Activated naive CD4-positive, alpha-beta T cell treated with anti-CD3 and anti-CD28 coated beads, Interleukin-2, amount 50 U/mL, for 24 hours (primary cell): ENCODE data around the gene SMPD2.

ENCODE experiments used
- H3K27ac Mint-ChIP-seq: one replicate; pipeline ENCODE4 v1.8.0; 2021; ENCODE audit warnings: mild to moderate bottlenecking, mixed read lengths
- H3K27me3 Mint-ChIP-seq: one replicate; pipeline ENCODE4 v1.8.0; 2021; ENCODE audit warnings: mixed read lengths
- H3K36me3 Mint-ChIP-seq: one replicate; pipeline ENCODE4 v1.8.0; 2021; ENCODE audit warnings: mixed read lengths
- H3K4me1 Mint-ChIP-seq: one replicate; pipeline ENCODE4 v1.8.0; 2021; ENCODE audit warnings: mixed read lengths
- H3K4me3 Mint-ChIP-seq: one replicate; pipeline ENCODE4 v1.8.0; 2021; ENCODE audit warnings: mild to moderate bottlenecking, mixed read lengths
- H3K9me3 Mint-ChIP-seq: one replicate; pipeline ENCODE4 v1.8.0; 2021; ENCODE audit warnings: mixed read lengths

The SMPD2 gene

GRCh38 chr6:109467696-109468095, 27.2 kb downstream of the SMPD2 start:
- Mint-ChIP-seq H3K36me3 (peaks cover 35% of the 10 kb centered on the region), H3K27ac (no peak overlapping the region), H3K9me3 (no peaks in the 10 kb centered on the region), H3K4me3 (no peak overlapping the region), H3K27me3 (no peaks in the 10 kb centered on the region), H3K4me1 (peaks cover 74% of the 10 kb centered on the region)

GRCh38 chr6:109469591-109470189, 29.2 kb downstream of the SMPD2 start:
- H3K36me3 Mint-ChIP-seq: peaks cover 43% of the 10 kb centered on the region
- H3K4me3 Mint-ChIP-seq: no peak overlapping the region
- peaks cover 82% of the 10 kb centered on the region for H3K4me1 Mint-ChIP-seq
- H3K9me3 Mint-ChIP-seq: no peaks in the 10 kb centered on the region
- H3K27me3 Mint-ChIP-seq: no peaks in the 10 kb centered on the region
- H3K27ac Mint-ChIP-seq: peak overlapping the region; percentile 49

- no peak overlapping the region for H3K4me3 Mint-ChIP-seq
- H3K9me3 Mint-ChIP-seq: no peaks in the 10 kb centered on the region
- H3K27ac Mint-ChIP-seq: no peak overlapping the region
- H3K36me3 Mint-ChIP-seq: peaks cover 47% of the 10 kb centered on the region
- H3K27me3 Mint-ChIP-seq: no peaks in the 10 kb centered on the region
- H3K4me1 Mint-ChIP-seq: peaks cover 82% of the 10 kb centered on the region
Measured at GRCh38 chr6:109471105-109471810, 30.7 kb downstream of the SMPD2 start.

DNA sequence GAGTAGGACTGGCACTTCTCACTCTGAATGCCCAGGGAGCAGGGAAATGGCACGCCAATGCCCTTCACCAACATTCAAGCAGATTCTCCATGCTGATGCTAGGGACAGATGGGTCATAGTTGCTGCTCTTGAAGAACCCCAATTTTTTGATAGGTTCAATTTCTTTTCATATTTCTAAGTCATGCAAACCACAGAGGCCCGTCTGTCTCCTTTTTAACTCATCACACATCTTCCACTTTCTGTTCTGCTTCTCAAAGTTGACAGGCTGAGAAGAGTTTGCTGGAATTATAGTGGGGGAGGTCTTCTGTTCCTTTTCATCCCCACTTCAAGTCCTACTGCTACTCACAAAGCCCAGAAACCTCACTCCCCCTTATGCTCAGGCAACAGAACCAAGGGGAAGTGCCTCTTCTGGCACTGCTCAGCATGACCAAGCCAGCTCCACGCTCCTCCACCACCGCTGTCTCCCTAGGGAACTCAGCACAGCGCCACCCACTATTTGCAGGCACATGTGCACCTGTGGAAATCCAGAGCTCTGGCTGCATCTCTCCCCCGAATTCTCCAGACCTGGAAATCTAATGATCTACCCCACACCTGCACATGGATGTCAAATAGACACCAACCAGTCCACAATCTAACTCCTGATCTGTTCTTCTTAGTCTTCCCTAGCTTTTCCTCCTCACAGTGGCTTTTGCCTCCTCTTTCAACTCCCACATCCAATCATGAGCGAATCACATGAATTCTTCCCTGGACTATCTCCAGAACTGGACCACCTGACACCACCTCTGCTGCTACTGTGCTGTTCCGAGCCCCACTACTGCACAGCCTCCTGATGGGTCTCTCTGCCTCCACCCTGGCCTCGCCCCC, 31.8 kb downstream of the SMPD2 start:
- H3K4me3 Mint-ChIP-seq: no peak overlapping the region
- peaks cover 43% of the 10 kb centered on the region for H3K36me3 Mint-ChIP-seq
- no peaks in the 10 kb centered on the region for H3K27me3 Mint-ChIP-seq
- peak overlapping the region; percentile 74 for H3K27ac Mint-ChIP-seq
- no peaks in the 10 kb centered on the region for H3K9me3 Mint-ChIP-seq
- H3K4me1 Mint-ChIP-seq: peaks cover 90% of the 10 kb centered on the region

- peaks cover 90% of the 10 kb centered on the region for H3K4me1 Mint-ChIP-seq
Measured at GRCh38 chr6:109473120-109473519, 32.6 kb downstream of the SMPD2 start.

GRCh38 chr6:109474995-109475394, 34.5 kb downstream of the SMPD2 start:
- Mint-ChIP-seq H3K9me3 (no peaks in the 10 kb centered on the region), H3K27me3 (no peaks in the 10 kb centered on the region), H3K4me3 (no peak overlapping the region), H3K27ac (peak overlapping the region; percentile 15), H3K4me1 (peaks cover 86% of the 10 kb centered on the region), H3K36me3 (peaks cover 41% of the 10 kb centered on the region)

More at GRCh38 chr6:109473120-109473519, 32.6 kb downstream of the SMPD2 start:
- Mint-ChIP-seq H3K36me3 (peaks cover 39% of the 10 kb centered on the region), H3K4me3 (no peak overlapping the region), H3K27me3 (no peaks in the 10 kb centered on the region), H3K27ac (peak overlapping the region; percentile 74), H3K9me3 (no peaks in the 10 kb centered on the region)

GRCh38 chr6:109475625-109476024, 35.1 kb downstream of the SMPD2 start:
- no peaks in the 10 kb centered on the region for H3K27me3 Mint-ChIP-seq
- H3K9me3 Mint-ChIP-seq: no peaks in the 10 kb centered on the region
- peaks cover 43% of the 10 kb centered on the region for H3K36me3 Mint-ChIP-seq
- no peak overlapping the region for H3K4me3 Mint-ChIP-seq
- peaks cover 85% of the 10 kb centered on the region for H3K4me1 Mint-ChIP-seq
- peak overlapping the region; percentile 74 for H3K27ac Mint-ChIP-seq

DNA sequence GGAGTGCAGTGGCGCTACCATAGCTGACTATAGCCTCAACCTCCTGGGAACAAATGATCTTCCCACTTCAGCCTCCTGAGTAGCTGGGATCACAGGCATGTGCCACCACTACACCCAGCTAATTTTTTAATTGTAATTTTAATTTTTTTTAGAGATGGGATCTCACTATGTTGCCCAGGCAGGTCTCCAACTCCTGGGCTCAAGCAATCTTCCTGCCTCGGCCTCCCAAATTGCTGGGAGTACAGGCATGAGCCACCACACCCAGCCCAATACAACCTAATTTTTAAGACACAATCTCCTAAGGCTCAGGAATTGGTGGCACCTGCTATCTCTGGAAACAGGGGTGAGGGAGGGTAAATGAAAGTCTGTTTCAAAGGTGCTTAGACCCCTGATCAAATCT, 36.7 kb downstream of the SMPD2 start:
- Mint-ChIP-seq H3K4me1 (peaks cover 83% of the 10 kb centered on the region), H3K36me3 (peaks cover 47% of the 10 kb centered on the region), H3K27me3 (no peaks in the 10 kb centered on the region), H3K9me3 (no peaks in the 10 kb centered on the region), H3K27ac (no peak overlapping the region), H3K4me3 (peak overlapping the region; percentile 96)

- H3K9me3 Mint-ChIP-seq: no peaks in the 10 kb centered on the region
- H3K27me3 Mint-ChIP-seq: no peaks in the 10 kb centered on the region
- peaks cover 78% of the 10 kb centered on the region for H3K4me1 Mint-ChIP-seq
- peaks cover 43% of the 10 kb centered on the region for H3K36me3 Mint-ChIP-seq
- peak overlapping the region; percentile 96 for H3K4me3 Mint-ChIP-seq
- no peak overlapping the region for H3K27ac Mint-ChIP-seq
Measured at GRCh38 chr6:109477725-109478124, 37.2 kb downstream of the SMPD2 start.

- Mint-ChIP-seq H3K4me3 (peak overlapping the region; percentile 96), H3K4me1 (peaks cover 72% of the 10 kb centered on the region), H3K27me3 (no peaks in the 10 kb centered on the region), H3K36me3 (peaks cover 38% of the 10 kb centered on the region), H3K27ac (peak overlapping the region; percentile 88), H3K9me3 (no peaks in the 10 kb centered on the region)
Measured at GRCh38 chr6:109478222-109478805, 37.8 kb downstream of the SMPD2 start.

- H3K27ac Mint-ChIP-seq: peak overlapping the region; percentile 88
- H3K9me3 Mint-ChIP-seq: no peaks in the 10 kb centered on the region
- H3K36me3 Mint-ChIP-seq: peaks cover 36% of the 10 kb centered on the region
- H3K4me3 Mint-ChIP-seq: peak overlapping the region; percentile 96
- no peaks in the 10 kb centered on the region for H3K27me3 Mint-ChIP-seq
- peaks cover 70% of the 10 kb centered on the region for H3K4me1 Mint-ChIP-seq
Measured at GRCh38 chr6:109478841-109479624, 38.5 kb downstream of the SMPD2 start.

GRCh38 chr6:109480993-109481480, 40.5 kb downstream of the SMPD2 start:
- Mint-ChIP-seq H3K36me3 (peaks cover 25% of the 10 kb centered on the region), H3K27me3 (no peaks in the 10 kb centered on the region), H3K4me3 (peak overlapping the region; percentile 96), H3K4me1 (peaks cover 65% of the 10 kb centered on the region), H3K9me3 (no peaks in the 10 kb centered on the region), H3K27ac (peak overlapping the region; percentile 71)

- peaks cover 22% of the 10 kb centered on the region for H3K36me3 Mint-ChIP-seq
- H3K4me1 Mint-ChIP-seq: peaks cover 47% of the 10 kb centered on the region
- no peaks in the 10 kb centered on the region for H3K27me3 Mint-ChIP-seq
- H3K4me3 Mint-ChIP-seq: peak within 1 kb of the TSS; percentile 96
- no peaks in the 10 kb centered on the region for H3K9me3 Mint-ChIP-seq
- H3K27ac Mint-ChIP-seq: peak within 1 kb of the TSS; percentile 95
Measured at GRCh38 chr6:109482905-109483734, 42.6 kb downstream of the SMPD2 start, which contains the start of gene ZBTB24. Gene ZBTB24 (minus strand): TSS chr6:109483219. CDS start chr6:109482026, 1,193 bp downstream.

DNA sequence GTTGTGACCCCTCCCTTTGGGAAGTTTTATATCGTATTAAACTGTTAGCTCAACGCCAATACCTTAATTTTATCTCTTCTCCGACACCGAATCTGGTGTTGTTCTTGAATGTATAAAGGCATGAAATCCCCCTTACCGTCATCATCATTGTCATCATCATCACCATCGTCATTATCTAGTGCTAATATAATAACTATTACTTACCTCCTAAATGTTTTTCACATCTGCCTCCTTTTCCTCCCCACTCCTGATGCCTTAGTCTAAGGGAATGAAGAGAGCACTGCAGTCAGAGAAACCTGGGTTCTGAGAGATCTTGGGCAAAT, 43.2 kb downstream of the SMPD2 start:
- peak overlapping the region; percentile 15 for H3K27ac Mint-ChIP-seq
- peaks cover 22% of the 10 kb centered on the region for H3K36me3 Mint-ChIP-seq
- H3K9me3 Mint-ChIP-seq: no peaks in the 10 kb centered on the region
- H3K27me3 Mint-ChIP-seq: no peaks in the 10 kb centered on the region
- H3K4me3 Mint-ChIP-seq: peak overlapping the region; percentile 81
- peaks cover 41% of the 10 kb centered on the region for H3K4me1 Mint-ChIP-seq
